Activated CD4-positive, alpha-beta T cell treated with anti-CD3 and anti-CD28 coated beads, Interleukin-2, amount 10 ng/mL, durations not matched to agents 7 days and 5 days (primary cell): Measurements from ENCODE around the gene CDH13. TPM values are rescaled to one million over a fixed set of nuclear protein-coding genes. Genes with fewer than 3 reads are reported as not detected.

Experiments used
- CTCF ChIA-PET: fragments of 350-600 bp; sonication (Branson Sonifier 250); formaldehyde crosslinking; loops from one replicate; lab custom pipeline; 2021; ENCODE audit warnings: antibody characterized with exemption; lab: Charles Lee
- POLR2A ChIA-PET: fragments of 350-600 bp; sonication (Branson Sonifier 250); formaldehyde crosslinking; loops from one replicate; lab custom pipeline; 2021; ENCODE audit warnings: antibody characterized with exemption; lab: Charles Lee
- DNase-seq: peaks from one replicate; pipeline ENCODE4 v3.0.0-alpha.2; 2020
- H3K27ac Mint-ChIP-seq: one replicate; pipeline ENCODE4 v1.8.0; 2021; ENCODE audit warnings: mild to moderate bottlenecking, moderate library complexity, mixed read lengths
- H3K27me3 Mint-ChIP-seq: one replicate; pipeline ENCODE4 v1.8.0; 2021; ENCODE audit warnings: mixed read lengths
- H3K36me3 Mint-ChIP-seq: one replicate; pipeline ENCODE4 v1.8.0; 2021; ENCODE audit warnings: low read depth, mixed read lengths
- H3K4me1 Mint-ChIP-seq: one replicate; pipeline ENCODE4 v1.8.0; 2021; ENCODE audit warnings: mixed read lengths
- H3K4me3 Mint-ChIP-seq: one replicate; pipeline ENCODE4 v1.8.0; 2021; ENCODE audit warnings: mild to moderate bottlenecking, moderate library complexity, mixed read lengths
- H3K9me3 Mint-ChIP-seq: one replicate; pipeline ENCODE4 v1.8.0; 2021; ENCODE audit warnings: mixed read lengths
- total RNA-seq, 2 experiments: library from RNA; stranded (reverse); gene quantifications; one replicate each; pipeline ENCODE4 v1.2.3, GENCODE V29; 2021

The CDH13 gene
- total RNA-seq, 2 experiments from 2014 or later, result not detected

DNA sequence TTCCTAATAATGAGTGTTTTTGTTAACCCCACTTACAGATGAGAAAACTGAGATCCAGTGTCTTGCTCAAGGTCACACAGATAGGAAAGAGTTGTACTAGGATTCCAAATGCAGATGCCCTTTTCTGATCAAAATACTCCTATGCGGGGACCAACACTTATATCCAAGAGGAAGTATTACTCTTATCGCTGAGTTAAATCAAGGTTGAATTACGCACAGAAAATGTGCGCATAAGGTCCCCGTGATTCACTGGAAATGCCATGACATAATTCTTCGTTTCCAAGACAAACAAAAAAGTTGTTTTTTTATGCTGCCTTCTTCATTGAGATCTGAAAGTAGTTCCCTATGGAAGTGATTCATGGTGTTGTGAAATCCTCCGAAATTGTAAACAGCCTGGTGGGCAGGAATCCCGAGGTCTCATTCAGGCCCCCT lies 717.2 kb downstream of the CDH13 start:
- Mint-ChIP-seq H3K4me3 (no peak overlapping the region), H3K9me3 (no peaks in the 10 kb centered on the region), H3K36me3 (no peaks in the 10 kb centered on the region), H3K27ac (no peak overlapping the region), H3K27me3 (no peaks in the 10 kb centered on the region), H3K4me1 (no peaks in the 10 kb centered on the region)
- CTCF ChIA-PET, result no interaction called here
- no peak for DNase-seq
- POLR2A ChIA-PET, result no interaction called here

DNA sequence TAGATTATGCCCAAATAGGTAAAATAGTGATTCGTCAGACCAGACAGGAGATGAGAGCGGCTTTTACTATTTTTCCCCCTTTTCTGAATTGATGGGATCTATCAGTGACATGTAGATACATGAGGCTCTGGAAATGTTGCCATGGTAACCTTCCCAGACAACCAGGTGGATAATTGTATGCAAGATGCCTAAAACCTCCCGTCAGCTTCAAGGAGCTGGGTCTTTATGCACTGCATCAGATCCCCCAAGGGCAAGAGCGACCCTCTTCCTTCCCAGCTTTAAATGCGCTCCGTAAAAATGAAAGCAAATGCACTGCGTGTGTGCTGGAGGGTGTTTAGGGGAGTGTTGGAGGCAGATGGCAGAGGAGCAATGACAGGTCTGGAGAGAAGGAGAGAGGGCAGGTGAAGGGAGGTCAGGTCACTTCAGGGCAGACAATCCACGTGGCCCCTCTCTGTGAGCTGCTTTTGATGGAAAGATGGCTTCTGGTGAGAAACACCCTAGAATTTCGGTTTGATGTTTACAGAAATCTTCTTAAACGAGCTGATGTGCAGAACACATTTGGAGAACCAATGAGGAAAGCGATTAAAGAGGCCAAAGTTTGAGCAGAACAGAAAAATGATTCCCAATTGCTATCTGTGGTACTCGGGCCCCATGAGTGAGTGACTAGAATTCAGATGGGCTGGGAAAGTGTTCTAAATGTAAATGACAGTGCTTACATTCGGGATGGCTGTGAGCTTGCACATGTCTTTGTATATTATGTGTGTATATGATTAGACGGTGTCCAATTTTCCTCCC lies 719.3 kb downstream of the CDH13 start:
- DNase-seq, result no peak
- H3K27me3 Mint-ChIP-seq, result no peaks in the 10 kb centered on the region
- H3K4me1 Mint-ChIP-seq, result no peaks in the 10 kb centered on the region
- ChIA-PET CTCF (no interaction called here), POLR2A (no interaction called here)
- no peaks in the 10 kb centered on the region for H3K9me3 Mint-ChIP-seq
- H3K27ac Mint-ChIP-seq, result no peak overlapping the region
- no peaks in the 10 kb centered on the region for H3K36me3 Mint-ChIP-seq
- H3K4me3 Mint-ChIP-seq, result no peak overlapping the region

DNA sequence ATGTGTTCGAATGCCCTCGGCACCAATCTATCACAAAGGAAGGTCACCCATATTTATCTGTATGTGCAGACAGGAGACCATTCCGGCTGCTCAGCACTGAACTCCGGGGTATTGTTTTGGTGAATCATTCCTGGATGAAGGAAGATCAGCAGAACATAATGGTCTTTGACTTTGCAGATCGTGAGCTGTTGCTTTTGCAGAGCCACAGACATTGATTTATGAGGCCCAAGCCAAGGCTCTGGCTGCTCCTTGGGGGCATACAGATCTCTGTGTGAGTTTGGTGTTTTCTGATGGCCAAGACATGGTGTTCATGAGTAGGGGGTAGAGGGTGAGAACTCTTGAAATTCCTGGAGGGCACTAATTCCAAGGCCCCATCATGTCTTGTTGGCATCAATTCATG lies 722.2 kb downstream of the CDH13 start:
- Mint-ChIP-seq H3K27me3 (no peaks in the 10 kb centered on the region), H3K4me3 (no peak overlapping the region), H3K27ac (no peak overlapping the region), H3K4me1 (no peaks in the 10 kb centered on the region), H3K9me3 (no peaks in the 10 kb centered on the region), H3K36me3 (no peaks in the 10 kb centered on the region)
- DNase-seq, result no peak
- ChIA-PET POLR2A (no interaction called here), CTCF (no interaction called here)

DNA sequence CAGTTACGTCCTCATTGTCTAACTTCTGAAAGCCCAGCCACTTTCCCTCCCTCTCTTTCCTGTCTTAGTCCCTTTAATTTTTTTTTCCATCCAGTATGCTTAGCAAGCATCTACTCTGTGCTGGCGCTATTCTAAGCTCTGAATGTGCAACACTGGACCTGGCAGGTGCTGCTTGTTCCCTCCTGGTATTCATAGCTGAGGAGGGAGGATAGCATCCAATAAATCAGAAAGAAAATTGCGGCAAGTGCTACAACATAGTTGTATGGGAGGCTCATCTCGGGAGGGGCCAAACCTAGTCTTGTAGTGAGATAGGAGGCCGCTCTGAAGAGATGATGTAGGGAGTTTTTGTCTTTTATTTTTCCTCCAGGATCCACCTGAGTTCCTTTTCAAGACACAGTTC lies 723.7 kb downstream of the CDH13 start:
- Mint-ChIP-seq H3K27me3 (no peaks in the 10 kb centered on the region), H3K4me1 (no peaks in the 10 kb centered on the region), H3K9me3 (no peaks in the 10 kb centered on the region), H3K27ac (no peak overlapping the region), H3K36me3 (no peaks in the 10 kb centered on the region), H3K4me3 (no peak overlapping the region)
- ChIA-PET POLR2A (no interaction called here), CTCF (no interaction called here)
- DNase-seq, result no peak

DNA sequence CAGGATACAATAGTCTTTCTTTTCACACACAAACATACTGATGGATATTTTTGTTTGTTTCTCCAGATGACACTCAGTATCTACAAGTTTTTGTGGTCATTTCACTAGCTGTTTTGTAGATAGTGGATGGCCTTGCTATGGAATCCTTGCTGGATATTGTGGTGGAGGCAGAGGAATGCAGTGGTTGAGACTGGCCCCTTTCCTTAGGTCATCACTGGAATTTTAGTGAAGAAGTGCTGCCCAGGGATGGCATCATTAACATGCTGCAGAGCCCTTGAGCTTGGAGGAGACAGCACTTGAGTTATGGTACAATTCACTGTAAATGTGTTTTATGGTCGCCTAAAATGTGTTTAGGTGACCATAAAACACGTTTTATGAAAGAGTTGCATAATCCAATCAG lies 725.1 kb downstream of the CDH13 start:
- H3K36me3 Mint-ChIP-seq, result no peaks in the 10 kb centered on the region
- no peaks in the 10 kb centered on the region for H3K4me1 Mint-ChIP-seq
- H3K9me3 Mint-ChIP-seq, result no peaks in the 10 kb centered on the region
- no peak overlapping the region for H3K4me3 Mint-ChIP-seq
- ChIA-PET POLR2A (no interaction called here), CTCF (no interaction called here)
- no peak for DNase-seq
- H3K27me3 Mint-ChIP-seq, result no peaks in the 10 kb centered on the region
- H3K27ac Mint-ChIP-seq, result no peak overlapping the region

DNA sequence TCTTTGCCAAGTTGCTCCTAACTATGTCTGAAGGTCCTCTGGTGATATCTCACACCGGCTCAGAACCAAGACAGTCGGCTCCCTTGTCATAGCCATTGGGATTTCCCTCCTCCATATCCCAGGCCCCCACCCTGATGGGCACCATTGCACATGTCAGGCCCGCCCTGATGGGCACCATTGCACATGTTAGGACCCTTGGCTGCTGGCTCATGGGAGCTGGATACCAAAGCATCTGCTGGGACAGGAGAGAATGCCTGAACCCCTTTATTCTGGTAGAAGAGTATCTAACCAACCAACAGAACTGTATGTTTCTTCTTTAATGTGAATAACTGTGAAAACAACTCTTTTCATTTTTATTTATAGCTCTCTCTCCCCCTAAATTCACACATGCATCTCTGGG lies 726.5 kb downstream of the CDH13 start:
- no peaks in the 10 kb centered on the region for H3K36me3 Mint-ChIP-seq
- DNase-seq, result no peak
- H3K4me1 Mint-ChIP-seq, result no peaks in the 10 kb centered on the region
- POLR2A ChIA-PET, result no interaction called here
- H3K27me3 Mint-ChIP-seq, result no peaks in the 10 kb centered on the region
- no peak overlapping the region for H3K4me3 Mint-ChIP-seq
- H3K27ac Mint-ChIP-seq, result no peak overlapping the region
- CTCF ChIA-PET, result no interaction called here
- no peaks in the 10 kb centered on the region for H3K9me3 Mint-ChIP-seq

DNA sequence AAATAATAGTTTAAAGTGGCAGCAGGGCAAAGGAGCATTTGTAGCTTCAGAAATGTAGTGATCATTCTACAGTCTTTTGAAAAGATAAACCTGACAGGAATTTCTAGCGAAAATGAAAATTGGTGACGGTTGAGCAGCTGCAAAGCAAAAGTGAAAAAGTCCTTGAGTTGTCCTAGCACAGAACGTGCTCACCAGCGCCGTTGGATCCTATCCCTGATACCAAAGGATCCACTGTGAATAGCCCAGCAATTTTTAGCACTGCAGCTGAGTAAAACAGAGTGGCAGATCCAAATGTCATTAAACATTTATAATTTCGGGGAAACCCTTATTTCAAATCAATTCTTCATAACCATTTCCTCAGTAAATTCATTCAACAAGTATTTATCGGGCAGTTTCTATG lies 727.2 kb downstream of the CDH13 start:
- POLR2A ChIA-PET, result no interaction called here
- no peaks in the 10 kb centered on the region for H3K36me3 Mint-ChIP-seq
- no peak for DNase-seq
- H3K27me3 Mint-ChIP-seq, result no peaks in the 10 kb centered on the region
- no peak overlapping the region for H3K27ac Mint-ChIP-seq
- CTCF ChIA-PET, result no interaction called here
- H3K9me3 Mint-ChIP-seq, result no peaks in the 10 kb centered on the region
- no peaks in the 10 kb centered on the region for H3K4me1 Mint-ChIP-seq
- H3K4me3 Mint-ChIP-seq, result no peak overlapping the region

DNA sequence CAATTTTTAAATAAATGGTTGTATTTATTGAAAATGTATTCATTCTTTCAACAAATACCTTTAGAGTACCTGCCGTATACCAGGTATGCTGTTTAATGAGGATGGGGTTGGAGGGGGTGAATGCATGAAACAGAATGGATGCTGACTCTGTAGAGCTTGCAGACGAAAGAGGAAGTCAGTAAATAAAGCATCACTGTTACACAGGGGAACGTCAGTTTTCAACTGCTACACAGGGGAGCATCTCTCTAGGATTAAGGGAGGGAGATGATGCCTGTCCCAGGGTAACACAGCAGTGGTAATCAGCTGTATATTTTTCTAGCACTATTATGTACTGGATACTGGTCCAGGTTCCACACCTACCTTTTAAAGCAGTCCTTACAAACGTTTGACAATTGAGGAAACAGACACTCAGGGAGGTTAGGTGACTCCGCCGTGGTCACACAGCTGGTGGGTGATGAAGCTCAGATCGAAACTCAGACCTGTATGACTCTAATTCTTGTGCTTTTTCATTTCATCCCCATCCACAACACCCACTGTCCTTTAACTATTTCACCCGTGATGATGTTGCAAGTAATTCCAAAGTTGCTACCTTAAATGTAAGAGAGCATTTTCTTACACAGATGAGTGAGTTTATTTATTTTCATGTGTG lies 728.9 kb downstream of the CDH13 start:
- Mint-ChIP-seq H3K27ac (no peak overlapping the region), H3K27me3 (no peaks in the 10 kb centered on the region), H3K36me3 (no peaks in the 10 kb centered on the region), H3K9me3 (no peaks in the 10 kb centered on the region), H3K4me1 (no peaks in the 10 kb centered on the region), H3K4me3 (no peak overlapping the region)
- POLR2A ChIA-PET, result no interaction called here
- DNase-seq, result no peak
- CTCF ChIA-PET, result no interaction called here

DNA sequence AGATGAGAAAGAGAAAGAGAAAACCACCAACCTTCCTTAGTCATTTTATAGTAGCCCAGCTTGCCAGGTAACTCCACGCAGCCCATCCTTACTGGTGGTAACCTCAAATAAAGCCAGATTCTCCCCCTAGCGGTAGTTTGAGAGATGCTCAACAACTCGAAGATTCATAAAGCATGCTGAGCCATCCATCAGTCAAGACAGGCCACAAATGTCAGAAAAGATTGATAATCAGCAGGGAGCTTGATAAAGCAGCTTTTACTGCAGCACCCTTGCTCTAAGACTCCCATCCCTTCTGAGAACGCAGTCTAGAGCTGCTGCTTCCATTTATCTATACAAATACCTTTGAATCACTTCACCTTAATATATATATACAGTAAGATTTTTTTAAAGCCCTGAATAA lies 729.5 kb downstream of the CDH13 start:
- Mint-ChIP-seq H3K4me1 (no peaks in the 10 kb centered on the region), H3K36me3 (no peaks in the 10 kb centered on the region), H3K4me3 (no peak overlapping the region), H3K27me3 (no peaks in the 10 kb centered on the region), H3K9me3 (no peaks in the 10 kb centered on the region), H3K27ac (no peak overlapping the region)
- CTCF ChIA-PET, result no interaction called here
- POLR2A ChIA-PET, result no interaction called here
- DNase-seq, result peak; percentile 12

DNA sequence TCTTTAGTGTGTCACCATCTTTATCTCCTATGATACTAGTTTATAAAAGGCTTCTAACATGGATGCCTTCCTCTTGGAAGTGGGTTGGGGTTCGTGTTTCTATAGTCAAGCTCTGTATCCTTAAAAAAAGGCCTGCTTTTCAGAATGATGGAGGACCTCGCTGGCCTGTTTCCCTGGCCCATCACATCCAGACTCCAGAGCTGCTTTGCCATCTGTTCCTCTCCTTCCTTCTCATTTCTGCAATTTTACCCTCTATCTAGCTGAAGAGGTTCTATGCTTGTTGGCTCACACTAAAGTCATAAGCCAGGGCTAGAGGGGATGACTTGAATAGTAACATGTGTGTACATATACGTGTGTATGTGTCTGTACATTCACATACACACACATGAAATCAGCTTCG lies 730.2 kb downstream of the CDH13 start:
- Mint-ChIP-seq H3K4me1 (no peaks in the 10 kb centered on the region), H3K36me3 (no peaks in the 10 kb centered on the region), H3K27ac (no peak overlapping the region), H3K4me3 (no peak overlapping the region), H3K27me3 (no peaks in the 10 kb centered on the region), H3K9me3 (no peaks in the 10 kb centered on the region)
- POLR2A ChIA-PET, result no interaction called here
- no peak for DNase-seq
- CTCF ChIA-PET, result no interaction called here

DNA sequence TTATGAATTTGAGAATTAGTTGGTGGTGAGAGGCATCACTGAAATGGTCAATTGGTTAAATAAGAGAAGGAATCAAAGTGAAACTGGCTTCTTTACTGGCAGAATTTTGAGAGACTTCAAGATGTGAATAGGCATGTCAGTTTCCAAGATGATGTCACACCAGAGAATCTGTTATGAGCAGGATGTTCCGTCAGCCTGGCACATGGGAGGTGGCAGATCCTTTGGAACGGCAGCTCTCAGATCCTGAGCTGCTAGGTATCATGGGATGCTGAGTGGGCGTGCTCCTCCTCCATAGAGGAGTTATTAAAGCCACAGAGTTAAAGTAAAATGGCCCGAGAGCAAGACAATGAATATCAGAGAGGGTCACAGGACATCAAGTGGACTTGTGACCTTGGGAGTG lies 736.8 kb downstream of the CDH13 start:
- DNase-seq, result no peak
- POLR2A ChIA-PET, result no interaction called here
- no peaks in the 10 kb centered on the region for H3K4me1 Mint-ChIP-seq
- H3K27me3 Mint-ChIP-seq, result no peaks in the 10 kb centered on the region
- no peak overlapping the region for H3K4me3 Mint-ChIP-seq
- no peaks in the 10 kb centered on the region for H3K9me3 Mint-ChIP-seq
- H3K27ac Mint-ChIP-seq, result no peak overlapping the region
- H3K36me3 Mint-ChIP-seq, result no peaks in the 10 kb centered on the region
- CTCF ChIA-PET, result no interaction called here

DNA sequence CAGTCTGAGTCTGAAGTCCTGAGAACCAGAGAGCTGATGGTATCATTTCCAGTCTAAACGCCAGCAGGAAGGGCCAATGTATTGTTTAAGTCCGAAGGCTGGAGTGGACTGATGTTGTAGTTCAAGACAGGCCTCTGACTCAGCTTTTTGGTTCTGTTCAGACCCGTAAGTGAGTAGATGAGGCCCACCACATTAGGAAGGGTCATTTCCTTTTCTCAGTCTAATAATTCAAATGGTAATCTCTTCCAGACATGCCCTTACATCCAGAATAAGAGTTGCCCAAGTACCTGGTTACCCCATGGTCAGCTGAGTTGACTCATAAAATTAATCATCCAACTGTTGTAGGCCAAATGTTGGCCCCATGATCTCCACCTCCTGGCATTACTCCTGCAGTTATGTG lies 738.4 kb downstream of the CDH13 start:
- H3K4me1 Mint-ChIP-seq, result no peaks in the 10 kb centered on the region
- H3K27me3 Mint-ChIP-seq, result no peaks in the 10 kb centered on the region
- no peak for DNase-seq
- peaks cover 4% of the 10 kb centered on the region for H3K9me3 Mint-ChIP-seq
- ChIA-PET POLR2A (no interaction called here), CTCF (no interaction called here)
- H3K36me3 Mint-ChIP-seq, result no peaks in the 10 kb centered on the region
- no peak overlapping the region for H3K4me3 Mint-ChIP-seq
- H3K27ac Mint-ChIP-seq, result no peak overlapping the region

DNA sequence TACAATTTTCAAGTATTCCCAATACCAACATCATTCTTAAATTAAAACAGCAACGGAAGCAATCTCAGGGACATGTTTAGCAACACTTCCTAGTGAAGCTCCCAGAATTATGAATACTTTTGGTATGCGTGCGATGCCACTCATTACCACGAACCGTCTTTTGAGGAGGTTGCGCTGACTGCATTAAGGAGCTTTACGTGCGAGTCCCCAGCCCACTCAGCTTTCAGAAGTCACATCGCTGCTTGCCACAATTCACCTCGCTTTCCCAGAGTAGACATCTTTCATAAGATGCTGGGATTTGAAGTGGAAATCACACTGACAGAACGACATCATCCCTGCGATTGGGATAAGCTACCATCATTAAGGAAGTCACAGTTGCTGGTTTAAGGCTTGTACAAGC lies 739.5 kb downstream of the CDH13 start:
- POLR2A ChIA-PET, result no interaction called here
- H3K4me1 Mint-ChIP-seq, result no peaks in the 10 kb centered on the region

DNA sequence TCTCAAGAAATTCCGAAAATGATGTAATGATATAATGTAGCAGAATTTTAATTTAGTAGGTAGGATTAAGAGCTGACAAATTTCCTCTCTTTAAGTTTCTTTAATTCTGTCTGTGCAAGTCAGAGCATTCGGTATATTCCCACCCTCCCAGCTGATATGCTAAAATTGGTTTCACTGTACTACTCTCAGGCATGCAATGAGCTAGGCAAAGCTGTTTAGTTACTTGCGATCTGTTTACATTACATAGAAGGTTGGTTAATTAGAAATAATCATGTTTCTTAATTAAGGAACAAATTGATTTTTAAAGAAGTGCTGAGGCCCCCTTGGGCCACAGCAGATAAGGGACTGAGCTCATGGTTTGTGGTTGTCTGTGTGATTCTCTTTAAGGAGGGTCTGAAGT lies 748.2 kb downstream of the CDH13 start:
- H3K4me3 Mint-ChIP-seq, result no peak overlapping the region
- ChIA-PET CTCF (no interaction called here), POLR2A (no interaction called here)
- H3K9me3 Mint-ChIP-seq, result no peaks in the 10 kb centered on the region
- H3K27ac Mint-ChIP-seq, result no peak overlapping the region
- no peaks in the 10 kb centered on the region for H3K36me3 Mint-ChIP-seq
- no peak for DNase-seq
- no peaks in the 10 kb centered on the region for H3K4me1 Mint-ChIP-seq
- no peaks in the 10 kb centered on the region for H3K27me3 Mint-ChIP-seq

More for the DNA sequence above, 739.5 kb downstream of the CDH13 start:
- CTCF ChIA-PET, result no interaction called here
- no peaks in the 10 kb centered on the region for H3K27me3 Mint-ChIP-seq
- peaks cover 4% of the 10 kb centered on the region for H3K9me3 Mint-ChIP-seq
- no peak for DNase-seq
- no peaks in the 10 kb centered on the region for H3K36me3 Mint-ChIP-seq
- H3K27ac Mint-ChIP-seq, result no peak overlapping the region
- no peak overlapping the region for H3K4me3 Mint-ChIP-seq
